ENCODE results near the gene NDST3.

The NDST3 gene

DNA sequence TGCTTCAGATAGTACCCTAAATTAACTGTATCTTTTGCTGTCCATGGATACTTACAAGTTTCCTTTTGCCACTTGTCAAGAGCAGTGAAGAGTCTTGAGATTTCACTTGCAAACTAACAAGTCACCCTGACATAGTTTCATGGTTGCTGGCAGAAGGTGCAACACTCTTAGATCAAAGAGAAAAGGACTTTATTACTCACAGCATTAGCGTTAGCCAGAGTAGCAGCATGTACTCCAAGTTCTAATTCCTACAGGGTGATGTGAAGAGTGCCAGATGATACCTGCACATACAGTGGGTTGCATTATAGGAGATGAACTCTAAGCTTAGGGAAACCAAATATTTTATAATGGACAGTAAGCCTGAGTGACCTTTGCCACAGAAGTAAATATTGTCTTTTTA, 47.9 kb downstream of the NDST3 start:
- no peak for FAIRE-seq

DNA sequence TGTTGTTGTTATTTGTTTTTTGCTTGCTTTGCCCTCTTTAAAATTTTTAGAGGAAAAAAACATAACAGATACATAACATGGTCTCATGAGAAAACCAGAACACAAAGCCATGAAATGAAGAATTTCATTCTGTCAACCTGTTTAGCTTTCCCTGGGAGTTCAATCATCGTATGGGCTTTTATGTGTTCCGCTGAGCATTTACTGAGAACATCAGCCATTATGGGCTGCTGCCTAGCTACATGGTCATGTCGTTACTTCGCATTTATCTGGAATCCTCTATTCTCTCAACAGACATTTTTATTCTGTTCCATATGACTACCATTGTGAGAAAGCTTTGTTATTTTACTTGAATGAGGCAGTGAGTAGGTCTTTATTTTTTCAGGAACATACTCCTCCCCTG, 51.4 kb downstream of the NDST3 start:
- FAIRE-seq: no peak

DNA sequence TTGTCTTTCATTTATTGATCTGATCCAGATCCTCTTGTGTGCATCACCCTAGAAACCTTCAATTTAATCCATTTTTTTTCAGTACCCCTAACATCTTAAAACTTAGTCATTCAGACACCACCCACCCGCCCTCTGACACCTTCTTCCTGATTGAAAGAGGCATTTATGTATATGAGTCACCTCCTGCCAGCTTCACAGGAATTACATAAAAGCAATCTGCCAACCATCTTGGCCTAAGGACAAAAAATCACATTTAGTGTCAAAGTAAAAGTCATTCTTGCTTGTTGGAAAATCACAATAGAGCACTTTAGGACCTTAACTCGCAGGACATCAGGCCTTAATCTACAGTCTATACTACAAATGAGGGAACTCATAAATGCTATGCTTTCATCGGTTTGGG, 52.1 kb downstream of the NDST3 start:
- FAIRE-seq: no peak

DNA sequence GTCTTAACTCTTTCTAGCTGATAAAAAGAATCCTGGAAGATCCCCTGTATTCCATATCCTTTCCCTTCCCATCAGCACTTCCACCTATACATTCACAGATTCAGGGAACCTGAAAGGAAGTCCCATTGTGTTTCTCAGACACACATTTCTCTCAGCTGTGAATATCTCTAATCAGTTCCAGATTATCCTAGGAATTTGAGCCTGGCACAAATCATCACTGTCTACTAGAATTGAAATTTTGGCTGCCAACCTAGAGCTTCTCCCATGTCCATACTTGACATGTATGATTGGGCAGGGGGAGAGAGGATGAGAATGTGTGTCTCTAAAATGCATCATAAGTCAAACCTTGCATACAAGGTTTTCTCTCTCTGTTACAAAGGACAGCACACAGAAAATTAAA, 53.1 kb downstream of the NDST3 start:
- FAIRE-seq: no peak

DNA sequence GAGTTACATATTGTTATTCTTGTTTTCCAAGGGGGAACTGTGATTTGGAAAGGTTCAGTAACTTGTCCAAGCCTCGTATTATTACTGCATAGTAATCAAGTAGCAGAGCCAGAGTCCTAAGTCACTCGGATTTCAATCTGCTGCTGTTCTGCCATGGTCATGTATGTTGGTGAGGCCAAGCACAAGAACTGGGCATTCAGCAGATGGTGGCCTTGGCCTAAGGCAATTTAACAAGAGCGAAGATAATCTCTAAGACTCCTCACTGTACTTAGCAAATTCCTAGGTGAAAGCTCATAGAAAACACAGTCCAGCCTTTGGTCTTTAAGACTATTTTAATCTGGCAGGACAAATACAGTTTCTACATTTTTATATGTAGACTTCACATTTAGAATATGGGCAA, 64.8 kb downstream of the NDST3 start:
- FAIRE-seq: no peak

DNA sequence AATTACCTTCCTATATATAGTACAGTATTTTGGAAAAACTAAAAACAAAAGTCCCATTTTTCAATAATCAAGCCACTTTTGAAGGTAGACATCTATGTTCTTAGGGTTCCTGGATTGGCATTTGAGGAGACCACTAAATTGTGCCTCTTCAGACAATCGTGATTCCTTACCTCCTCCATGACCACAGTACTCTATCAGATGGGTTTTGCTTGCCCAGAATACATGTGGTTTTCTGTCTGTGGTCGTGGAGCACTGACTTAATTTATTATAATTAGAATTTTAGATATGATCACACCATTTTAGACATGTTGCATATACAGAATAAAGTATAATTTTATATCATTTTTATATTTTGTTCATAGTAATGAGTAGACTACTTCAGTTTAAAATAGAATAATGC, 67.9 kb downstream of the NDST3 start:
- FAIRE-seq: no peak

DNA sequence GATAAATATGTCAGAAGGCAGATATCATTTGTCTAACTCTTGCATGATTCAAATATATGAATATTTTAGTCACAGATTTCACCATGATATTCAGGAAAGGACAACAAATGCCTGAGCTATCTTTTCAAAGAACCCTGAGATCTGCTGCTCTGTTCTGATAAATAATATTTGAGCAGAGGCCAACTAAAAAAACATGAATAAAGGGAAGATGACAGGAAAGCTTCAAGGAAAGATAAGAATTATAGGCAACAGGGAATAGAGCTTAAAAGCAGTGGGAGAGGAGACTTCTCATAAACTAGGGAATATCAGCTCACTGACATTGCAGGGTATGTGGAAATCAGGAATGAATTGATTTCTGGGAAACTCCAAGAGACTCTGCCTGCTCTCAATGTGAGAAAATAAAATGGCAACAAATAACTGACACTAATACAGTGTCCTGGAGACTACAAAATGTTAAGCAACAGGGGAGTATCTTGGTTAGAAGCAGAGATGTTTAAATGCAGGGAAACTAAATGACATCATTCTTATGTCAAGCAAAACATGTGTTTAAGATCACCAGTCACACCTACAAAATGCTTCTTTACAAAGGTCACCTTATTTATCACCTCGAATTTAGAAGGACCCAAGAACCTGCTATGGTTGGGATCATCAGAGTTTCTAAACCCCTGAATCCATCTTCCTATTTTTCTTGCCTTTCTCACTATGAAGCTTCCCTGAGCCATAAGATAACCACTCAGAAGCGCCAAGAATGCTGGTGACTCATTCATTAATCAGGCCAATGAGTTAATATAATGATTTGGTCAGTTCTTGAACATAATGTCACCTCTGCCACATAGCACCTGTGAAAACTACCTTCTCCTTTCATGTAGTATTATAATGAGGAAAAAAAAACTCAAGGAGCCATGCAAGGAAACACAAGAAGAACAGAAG, 78.1 kb downstream of the NDST3 start:
- no peak for FAIRE-seq

DNA sequence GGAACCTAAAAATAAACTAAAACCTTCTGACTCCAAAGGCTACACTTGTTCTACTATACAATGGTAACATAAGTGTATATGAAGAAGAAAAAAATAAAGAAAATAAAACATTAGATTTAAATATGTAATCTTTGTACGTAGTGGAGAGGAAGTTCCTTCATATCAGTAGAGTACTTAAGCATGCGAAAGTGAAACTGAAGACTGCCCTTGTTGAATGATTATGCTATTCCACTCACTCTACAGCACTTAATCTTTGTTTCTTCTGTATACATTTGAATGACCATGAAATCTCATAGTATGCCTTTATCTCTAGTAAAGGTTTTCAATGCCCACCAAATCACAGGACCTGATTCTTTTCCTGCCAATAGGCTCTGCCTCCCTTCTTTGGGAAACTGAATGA, 78.9 kb downstream of the NDST3 start:
- no peak for FAIRE-seq

DNA sequence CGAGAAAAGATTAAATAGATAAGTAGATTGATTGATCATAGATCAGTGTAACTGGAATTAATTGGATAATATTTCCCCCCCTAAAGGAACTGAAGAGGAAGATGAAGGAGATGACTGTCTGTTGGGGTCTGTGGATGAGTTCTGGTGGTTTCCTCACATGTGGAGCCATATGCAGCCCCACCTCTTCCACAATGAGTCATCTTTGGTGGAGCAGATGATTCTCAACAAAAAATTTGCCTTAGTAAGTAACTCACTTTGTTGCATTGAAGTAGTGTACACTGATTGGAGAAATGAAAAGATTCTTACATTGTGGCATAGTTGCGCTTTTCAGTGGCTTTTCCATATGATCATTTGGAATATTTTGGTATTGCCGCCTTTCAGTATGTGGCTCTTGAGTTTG, 80.4 kb downstream of the NDST3 start:
- no peak for FAIRE-seq

DNA sequence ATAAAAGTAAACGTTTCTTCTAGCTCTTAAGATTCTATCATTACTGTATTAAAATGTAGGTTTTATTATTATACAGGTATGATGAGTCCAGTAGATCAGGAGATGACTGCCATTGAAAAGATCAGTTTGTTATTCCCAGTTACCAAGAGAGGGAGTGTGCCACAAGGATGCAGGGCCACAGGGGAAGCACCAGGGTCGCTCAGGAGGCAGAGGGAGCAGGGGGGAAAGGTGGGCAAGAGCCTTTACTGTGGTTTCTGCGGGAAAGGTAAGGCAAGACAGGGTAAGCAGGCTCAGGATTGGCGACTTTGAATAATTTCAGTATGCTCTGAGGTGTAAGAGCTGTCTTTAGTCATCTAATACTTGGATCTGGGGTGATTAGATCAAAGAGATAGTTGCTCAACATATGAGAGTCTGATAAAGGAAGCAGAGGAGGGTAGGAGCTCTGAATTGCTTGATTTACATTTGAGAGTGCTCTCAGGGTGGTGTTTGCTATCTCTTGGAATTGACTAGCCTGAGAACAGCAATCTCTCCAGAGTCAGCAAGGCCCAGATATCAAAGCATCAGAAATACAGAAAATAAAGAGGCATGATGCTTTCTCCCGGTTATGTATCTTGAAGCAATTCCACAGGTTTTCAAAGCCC, 86.0 kb downstream of the NDST3 start:
- FAIRE-seq: no peak

DNA sequence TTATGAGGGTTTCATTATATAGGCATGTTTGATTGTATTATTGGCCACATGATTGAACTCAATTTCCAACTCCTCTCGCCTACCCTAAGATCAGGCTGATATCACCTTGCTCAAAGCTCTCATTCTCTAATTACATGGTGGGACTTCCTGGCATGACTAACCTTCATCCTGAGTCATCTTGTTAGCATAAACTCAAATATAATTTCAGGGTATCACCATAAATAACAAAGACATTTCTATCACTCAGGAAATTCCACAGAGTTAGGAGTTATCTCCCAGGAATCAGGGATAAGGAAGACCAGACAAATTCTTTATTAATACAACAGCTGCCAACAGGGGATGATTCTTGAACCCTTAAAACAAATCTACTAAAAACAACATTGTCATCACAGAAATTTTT, 90.7 kb downstream of the NDST3 start:
- FAIRE-seq: no peak

DNA sequence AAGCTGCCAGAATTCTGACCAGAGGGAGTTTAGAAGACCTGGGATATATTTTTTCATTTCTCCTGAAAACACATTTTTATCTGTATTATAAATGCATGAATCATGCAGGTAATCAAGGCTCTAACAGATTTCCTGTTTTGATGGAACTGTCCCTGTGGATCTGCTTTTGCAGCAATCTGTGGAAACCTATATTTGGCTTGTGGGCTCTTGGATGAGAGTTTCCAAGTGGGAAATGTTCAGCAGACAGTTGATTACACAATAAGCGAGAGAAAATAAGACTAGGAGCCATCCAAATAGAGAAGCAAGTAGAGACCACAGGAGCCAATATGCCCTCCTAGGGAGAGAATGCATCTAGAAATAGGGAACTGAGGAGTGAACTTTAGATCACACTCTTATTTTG, 105.0 kb downstream of the NDST3 start:
- FAIRE-seq: no peak

DNA sequence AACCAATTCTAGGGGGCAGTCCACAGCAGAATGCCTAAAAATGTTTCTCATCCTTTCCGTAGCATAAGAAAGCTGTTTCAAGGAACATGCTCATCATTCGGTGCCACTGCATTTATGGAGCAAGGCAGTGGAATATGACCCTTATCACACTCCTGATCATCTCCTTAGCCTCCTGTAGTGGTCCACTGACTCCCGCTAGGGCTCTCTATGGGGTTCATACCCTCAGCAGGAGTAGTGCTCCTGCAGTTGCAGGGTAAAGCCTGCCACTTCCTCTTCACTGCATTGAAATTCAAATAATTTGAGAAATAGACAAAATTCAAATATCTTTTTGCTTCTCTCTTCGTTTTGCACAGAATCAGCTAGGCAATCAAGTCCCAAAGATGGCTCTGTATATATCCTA, 107.0 kb downstream of the NDST3 start:
- no peak for FAIRE-seq

DNA sequence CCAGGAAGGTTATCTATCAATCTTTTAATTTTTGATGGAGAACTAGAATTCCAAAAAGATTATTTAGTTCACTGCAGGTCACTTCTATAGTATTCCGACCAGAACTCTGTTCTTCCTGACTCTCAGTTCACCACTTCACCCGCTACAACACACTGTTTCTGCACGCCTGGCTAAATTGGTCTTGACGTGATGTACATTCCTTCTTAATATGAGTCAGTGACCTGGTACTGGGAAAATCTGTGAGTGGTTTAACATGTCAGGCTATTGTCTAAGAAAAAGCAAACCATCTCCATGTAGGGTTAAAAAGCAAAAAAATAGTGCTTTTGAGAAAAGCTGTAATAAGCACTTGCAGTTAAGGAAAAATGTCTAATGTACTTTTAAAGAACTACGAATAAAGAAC, 120.4 kb downstream of the NDST3 start:
- no peak for FAIRE-seq

DNA sequence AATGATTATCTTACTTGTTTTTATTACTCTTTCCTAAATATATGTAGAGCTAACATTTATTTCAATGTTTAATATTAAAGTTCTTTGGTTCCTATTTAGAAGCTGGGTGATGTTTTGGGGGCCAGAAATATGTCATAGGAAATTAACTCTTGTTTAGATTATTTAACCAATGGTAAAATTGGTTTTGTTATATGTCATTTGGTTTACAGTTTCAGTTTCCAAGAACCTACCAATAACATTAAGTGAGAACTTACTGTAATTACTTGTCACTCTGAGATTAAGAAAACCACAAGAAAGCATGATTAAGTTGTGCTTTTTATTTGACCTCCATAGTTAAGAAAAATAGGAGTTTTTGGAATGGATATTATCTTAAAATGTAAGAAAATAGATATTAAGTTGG, 121.2 kb downstream of the NDST3 start:
- no peak for FAIRE-seq

DNA sequence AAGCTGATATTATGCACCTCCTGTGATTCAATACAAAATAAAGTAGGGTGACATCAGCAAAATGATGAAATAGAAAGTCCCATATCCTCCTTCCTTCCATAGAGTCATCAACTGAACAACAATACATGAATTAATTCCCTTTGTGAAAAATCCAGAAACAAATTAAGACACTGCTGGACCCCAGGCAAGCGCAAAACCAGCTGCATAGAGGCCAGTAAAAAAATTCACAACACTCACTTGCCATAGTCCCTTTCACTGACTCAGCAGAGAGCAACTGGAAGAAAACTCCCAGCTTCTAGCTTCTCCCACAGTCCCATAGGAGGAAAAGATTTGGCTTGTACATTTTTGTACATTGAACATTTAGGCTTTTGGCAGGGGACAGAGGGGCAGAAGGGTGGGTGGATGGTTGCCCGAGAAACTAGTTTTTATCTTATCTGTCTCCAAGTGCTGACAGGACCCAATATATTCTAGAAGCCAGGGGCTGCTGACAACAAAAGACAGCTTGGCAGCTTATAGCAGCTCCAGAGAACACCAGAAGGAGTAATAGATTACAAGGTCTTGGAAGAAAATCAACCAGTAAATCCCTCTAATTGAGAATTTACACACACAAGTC, 124.6 kb downstream of the NDST3 start:
- no peak for FAIRE-seq

DNA sequence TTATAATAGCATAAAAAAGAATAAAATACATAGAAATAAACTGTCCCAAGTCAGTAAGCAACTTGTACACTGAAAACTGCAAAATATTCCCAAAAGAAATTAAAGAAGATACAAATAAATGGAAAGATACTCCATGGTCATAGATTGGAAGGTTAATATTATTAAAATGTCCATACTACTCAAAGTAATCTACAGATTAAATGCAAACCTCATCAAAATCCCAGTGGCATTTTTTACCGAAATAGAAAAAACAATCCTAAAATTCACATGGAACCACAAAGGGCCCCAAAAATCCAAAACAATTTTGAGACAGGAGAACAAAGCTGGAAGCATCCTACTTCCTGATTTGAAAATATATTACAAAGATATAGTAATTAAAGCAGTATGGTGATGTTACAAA, 133.0 kb downstream of the NDST3 start:
- FAIRE-seq: no peak

DNA sequence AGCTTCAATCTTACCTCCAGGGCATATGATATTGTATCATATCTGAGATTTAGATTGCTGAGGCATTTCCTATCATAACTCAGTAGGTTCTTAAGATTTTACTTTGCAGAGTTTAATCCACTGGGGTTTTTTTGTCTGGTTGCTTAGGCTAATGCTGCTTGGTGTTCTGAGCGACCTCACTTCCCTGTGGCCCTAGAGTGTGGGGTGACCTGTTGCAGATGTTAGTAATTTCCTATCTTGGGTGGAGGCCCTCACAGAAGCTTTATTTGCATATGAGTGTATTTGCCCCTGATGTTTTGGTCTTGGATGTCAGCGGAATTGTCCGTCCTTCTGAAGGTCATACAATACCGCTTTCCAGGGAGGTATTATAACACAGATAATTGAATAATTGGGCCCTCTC, 137.1 kb downstream of the NDST3 start:
- no peak for FAIRE-seq

DNA sequence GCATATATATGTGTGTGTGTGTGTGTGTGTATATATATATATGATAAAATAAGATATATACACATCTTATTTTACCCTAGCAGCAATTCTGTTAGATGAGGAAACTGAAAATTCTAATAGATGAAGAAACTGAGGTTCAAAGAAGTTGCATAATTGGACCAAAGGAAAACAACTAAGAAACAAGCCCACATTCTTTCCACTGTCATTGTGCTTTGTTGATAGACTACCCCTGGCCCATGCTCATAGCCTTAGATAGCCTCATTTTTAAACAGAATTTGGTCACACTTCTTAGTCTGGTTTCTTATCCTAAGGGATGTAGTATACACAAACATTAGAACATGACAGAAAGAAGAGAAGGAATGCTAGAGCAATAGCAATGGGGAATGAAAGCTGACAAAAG, 138.8 kb downstream of the NDST3 start:
- FAIRE-seq: no peak

DNA sequence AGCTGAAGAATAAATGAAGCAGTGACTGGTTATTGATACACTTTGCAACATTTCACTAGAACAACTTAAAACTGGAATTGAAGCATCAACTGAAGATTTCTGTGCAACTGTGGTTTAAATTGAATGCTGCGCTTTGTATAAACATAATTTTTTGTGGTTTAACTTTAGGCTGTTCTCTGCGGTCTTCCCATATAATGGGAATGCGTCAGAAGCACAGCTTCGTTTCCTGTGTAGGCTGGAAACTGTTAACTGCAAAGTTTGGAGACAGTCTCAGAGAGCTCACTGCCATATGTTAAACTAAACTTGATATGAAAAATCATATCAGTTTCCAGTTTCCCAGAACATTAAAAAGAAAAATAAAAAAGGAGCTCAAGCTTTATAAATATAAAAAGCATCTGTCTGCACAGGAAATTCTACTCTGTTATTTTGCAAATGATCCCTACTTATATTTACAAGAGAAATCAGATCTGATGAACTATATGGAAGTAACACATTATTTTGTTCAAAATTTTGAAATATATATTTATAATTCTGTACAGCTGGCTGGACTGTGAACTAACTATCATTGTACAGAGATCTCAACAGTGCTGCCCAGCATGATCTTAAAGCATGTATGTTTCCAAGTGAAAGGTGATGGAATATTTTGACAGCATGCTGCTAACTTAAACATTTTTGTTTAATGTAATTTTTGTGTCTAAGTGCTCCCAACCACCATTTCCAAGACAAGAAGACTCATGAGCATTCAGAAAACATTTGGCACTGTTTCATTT, 139.9 kb downstream of the NDST3 start:
- no peak for FAIRE-seq

DNA sequence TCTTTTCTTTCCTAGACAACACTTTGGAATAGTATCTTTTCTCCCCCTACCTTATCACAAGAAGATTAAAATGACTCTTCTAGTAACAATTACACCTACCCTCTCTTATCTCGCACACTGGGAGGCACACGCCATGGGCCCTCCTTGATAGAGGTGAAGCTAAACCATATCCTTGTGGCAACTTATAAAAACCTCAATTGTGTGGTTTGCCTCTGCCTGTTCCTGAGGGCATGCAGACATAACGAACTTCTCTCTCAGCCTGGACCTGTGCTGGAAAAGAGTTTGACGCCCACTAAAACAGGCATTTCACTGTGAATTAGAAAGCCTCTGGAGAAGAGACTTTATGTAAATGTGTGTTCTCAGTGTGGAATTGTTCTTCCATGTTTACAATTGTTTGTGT, 141.2 kb downstream of the NDST3 start:
- FAIRE-seq: no peak

DNA sequence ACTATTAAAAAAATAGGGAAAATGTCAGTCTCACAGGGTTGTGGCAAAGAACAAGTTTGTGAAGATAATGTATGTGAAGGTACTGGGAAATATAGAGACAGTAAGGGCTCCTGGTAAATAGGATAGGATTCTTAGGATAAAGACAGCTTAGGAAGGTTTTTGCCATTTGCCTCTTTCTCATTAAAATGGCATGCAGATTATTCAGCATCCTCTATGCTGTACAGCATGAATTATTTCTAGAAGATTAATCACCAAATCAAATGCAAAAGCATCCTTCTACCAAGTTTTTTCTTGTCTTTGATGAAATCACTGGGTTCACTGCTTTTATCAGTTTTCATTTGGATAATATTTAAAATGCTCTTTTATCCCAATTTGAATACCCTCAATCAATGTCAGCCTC, 142.8 kb downstream of the NDST3 start:
- FAIRE-seq: no peak

DNA sequence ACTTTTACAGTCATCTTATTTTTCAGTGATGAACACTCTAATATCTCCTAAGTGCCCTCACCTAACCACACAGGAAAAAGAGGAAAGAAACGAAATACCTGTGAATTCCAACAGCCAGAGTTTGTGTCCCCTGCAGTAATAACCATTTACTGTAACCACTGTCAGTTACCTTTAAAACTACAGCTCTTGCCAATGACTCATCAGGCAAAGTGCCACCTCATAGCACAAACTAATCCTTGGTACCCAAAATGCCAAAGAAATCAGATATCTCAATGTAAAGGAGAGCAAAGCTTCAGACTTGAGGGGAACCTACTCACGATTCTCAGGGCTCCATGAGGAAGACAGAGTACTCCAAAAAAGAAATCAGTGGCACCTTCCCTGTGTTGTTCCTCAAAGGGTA, 146.5 kb downstream of the NDST3 start:
- no peak for FAIRE-seq

All from colon (tissue), 2 donors.